ENCODE results near the gene MAN1A1.
"Not testable (repeated sequence)": the region's sequence is repeated elsewhere in the genome, so short reads cannot be mapped to it uniquely, and the experiment has no call there.

The MAN1A1 gene

DNA sequence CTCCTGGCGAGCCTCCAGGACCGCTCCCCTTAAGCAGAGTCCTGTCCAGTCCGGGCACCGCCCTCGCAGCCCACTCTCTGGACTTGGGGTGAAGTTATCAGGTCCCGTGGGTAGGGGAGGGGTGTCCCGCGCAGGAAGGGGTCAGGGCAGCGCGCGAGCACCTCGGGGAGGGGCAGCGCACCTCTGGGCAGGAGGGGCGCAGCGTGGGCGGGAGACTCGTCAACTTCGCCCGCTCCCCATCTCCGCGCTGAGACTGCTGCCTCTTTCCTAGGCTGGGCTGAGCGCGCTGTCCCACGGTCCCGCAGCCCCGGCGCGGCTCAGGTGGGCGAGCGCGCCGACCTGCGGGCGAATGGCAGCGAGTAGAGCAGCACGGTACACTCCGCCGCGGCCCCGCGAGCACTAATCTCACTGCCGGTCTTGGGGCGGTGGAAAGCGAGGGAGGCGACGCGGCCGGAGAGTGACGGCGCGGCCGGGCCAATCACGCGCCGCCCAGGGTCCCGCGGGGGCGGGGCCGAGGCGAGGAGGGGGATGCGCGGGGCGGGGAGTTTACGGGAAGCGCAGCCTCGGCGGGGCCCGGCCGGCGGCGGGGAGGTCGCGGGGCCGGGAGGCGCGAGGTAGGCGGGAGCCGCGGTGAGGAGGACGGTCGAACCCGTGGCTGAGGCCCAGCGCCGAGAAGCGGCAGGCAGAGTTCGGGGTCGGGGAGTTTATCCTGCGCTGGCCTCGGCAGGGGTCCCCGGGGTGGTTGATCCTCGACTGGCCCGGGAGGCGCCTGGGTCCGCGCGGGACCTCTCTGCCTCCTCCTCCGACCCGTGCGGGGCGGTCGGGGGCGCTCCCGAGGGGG is at the start of gene MAN1A1:
Gene MAN1A1, minus strand, starts transcription at position 401 of the 841 bp plus-strand sequence. CDS start 696 bp downstream, outside the sequence.
- peak; percentile 21 for DNase-seq

GRCh38 chr6:119395192-119395591 is 45.6 kb upstream of the MAN1A1 start:
- no peak for DNase-seq

DNA sequence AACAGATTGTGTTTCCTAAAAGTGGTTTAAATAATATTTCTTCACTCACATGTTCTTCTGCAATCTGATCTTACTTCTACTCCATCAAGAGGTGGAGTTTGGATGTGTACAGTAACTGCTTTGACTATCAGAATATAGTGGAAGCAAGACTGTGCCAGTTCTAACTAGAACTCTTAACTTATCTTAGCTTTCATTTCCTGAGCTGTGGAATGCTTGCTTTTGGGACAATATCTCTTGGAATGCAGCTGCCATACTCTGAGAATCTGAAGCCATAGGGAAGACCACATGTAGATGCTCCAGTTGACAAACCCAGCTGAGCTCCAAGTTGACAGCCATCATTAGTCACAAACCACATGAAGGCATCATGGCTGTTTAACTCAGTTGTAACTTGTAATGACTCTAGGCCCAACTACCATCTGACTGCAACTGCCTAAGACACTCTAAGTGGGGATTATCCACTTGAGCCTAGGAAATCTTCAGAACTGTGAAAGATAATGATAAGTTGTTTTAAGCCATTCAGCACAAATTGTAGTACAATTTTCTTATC is 40.8 kb upstream of the MAN1A1 start:
- peak; percentile 91 for DNase-seq

- no peak for DNase-seq
Observed at GRCh38 chr6:119385994-119386393, 36.4 kb upstream of the MAN1A1 start.

DNA sequence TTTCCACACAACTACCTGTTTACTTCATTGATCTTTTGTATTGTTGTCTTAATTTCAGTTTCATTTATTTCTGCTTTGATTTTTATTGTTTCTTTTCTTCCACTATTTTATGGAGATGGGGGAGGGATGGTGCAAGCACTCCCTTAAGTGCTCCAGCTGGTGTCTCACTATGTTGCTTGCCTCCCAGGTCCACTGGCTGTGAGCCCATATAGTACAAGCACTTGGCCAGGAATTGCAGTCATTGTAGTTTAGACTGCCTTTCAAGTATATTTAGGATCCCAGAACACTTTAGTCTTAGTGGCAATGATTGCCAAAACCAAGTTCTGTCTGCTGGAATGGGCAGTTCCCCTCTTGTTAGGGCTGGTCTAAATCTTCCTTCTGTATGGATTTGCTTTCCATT is 34.9 kb upstream of the MAN1A1 start:
- no peak for DNase-seq

- no peak for DNase-seq
Observed at GRCh38 chr6:119379809-119380208, 30.2 kb upstream of the MAN1A1 start.

DNA sequence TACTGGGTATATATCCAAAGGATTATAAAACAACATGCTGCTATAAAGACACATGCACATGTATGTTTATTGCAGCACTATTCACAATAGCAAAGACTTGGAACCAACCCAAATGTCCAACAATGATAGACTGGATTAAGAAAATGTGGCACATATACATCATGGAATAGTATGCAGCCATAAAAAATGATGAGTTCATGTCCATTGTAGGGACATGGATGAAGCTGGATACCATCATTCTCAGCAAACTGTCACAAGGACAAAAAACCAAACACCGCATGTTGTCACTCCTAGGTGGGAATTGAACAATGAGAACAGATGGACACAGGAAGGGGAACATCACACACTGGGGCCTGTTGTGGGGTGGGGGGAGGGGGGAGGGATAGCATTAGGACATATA is 27.5 kb upstream of the MAN1A1 start:
- DNase-seq, result not testable (repeated sequence)

DNA sequence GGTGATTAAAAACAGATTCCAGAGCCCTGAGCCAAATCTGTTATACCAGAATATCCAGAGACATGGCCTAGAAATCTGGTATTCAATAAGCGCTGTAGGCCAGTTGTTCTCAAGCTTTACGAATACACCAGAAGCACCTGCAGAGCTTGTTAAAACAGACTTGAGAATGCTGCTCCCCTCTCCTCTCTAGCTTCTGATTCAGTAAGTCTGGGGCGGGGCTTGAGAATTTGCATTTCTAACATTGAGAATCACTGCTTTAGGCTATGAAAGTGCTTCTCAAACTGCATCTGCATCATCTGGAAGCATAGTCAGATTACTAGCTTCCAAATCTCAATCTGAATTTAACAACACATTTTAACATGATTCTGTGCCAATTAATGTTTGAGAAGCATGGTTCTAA is 20.5 kb upstream of the MAN1A1 start:
- no peak for DNase-seq

DNA sequence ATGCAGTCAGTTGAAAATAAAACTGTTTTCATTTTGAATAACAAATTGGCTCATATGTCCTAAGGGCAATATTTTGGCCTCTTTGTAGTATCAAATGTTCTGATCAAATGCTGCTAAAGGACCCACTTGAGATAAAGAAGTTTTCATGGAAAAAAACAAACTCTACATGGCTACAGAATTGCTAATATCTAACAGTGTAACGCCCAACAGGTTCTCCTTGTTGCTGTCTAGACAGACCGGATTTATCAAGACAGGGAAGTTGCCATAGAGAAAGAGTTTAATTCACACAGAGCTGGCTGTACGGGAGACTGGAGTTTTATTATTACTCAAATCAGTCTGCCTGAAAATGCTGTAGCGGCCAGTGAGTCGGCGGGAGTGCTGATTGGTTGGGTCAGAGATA is 19.4 kb upstream of the MAN1A1 start:
- no peak for DNase-seq

DNA sequence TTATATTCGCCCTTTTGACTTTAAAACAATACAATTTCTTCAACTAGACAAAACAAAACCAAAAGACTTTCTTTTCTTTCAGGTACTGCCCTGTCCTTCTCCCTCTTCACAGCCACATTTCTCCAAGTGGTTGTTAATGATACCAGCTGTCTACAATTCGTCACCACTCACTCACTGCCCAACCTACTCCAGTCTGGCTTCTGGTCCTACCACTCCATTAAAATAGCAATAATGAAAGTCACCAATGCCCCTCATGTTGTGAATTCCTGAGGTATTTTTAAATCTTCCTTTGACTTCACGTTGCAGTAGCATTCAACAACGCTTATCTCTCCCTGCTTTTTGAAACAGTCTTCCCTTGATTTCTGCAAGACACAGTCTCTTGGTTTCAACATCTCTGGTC is 11.6 kb upstream of the MAN1A1 start:
- no peak for DNase-seq

DNA sequence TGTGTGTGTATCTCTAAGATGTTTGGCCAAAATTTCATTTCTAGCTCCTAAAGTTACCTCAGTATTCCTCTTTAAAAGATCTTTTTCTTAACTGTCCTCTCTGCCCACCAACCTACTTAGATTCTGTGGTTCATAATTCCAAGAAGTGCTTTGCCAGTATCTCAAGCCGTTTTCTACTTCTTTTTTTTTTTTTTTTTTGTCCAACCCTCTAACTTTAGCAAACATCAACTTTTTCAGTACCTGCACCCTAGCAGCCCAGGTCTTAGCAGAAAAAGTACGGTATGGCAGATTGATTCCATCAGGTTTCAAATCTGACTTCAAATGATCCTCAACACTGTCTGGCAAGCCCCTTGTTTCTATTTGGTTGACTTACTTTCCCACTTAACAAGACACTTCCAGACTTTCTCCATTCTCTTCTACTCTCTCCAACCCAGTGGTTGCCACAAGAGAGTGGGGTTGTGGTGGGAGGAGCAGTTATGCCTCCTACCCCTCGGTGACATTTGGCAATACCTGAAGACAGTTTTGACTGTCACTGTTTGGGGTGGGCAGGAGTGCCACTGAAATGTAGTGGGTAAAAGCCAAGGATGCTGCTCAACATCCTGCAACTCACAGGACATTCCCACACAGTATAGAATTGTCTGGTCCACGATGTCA is 10.8 kb upstream of the MAN1A1 start:
- no peak for DNase-seq

GRCh38 chr6:119355890-119356289 is 6.3 kb upstream of the MAN1A1 start:
- no peak for DNase-seq

DNA sequence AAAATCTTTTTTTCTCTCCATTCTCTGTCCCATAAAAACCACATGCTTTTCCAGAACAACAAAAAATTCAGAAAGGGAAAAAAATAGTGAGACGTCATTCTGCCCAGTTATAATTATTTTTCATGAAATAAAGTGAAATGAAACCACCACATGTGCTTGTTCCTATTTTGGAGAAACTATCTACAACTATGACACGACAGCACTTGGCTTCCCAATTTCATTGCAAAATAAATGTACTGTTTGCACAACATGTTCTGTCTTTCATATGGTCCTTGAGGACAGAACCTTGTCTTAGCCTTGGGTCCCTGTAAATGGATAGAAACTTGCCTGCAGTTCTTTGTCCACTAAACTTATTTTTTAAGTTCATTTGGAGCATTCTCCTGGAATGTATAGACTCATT is 5.6 kb upstream of the MAN1A1 start:
- DNase-seq, result no peak

DNA sequence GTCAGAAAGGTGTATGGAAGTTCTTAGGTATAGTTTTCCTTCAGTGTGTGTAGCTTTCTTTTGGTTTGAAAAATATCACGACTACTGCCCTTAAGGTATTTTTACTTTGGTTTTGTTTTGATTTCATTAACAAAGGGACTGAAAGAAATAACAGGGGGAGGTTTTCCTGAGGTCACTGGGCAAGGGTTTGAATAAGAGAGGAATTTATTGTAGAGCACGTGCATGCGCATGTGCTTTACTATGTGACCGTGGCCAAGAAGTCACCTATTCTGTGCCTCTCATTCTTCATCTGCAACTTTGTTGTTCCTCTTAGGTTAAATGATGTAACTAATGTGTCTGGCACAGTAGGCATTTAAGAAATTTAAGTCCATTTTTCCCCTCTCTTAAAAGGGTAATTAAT is 4.1 kb upstream of the MAN1A1 start:
- DNase-seq, result no peak

DNA sequence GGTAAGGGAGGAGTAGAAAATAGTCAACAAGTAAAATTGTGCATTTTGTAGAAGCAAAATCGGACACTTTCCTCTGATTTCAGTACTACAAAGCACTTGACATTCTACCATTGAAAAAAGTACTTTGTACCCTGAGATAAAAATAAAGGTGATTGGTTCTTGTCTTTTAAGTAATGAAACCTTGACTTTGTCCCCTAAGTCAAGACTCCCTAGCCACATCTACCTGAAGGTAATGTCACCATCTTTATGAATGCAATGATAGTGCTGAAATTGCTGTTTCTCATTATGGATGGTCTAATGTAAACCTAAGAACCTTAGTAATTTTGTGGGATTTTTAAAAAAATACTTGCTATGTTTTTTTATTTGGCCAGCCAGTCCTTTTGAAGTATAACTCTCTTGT is 2.4 kb upstream of the MAN1A1 start:
- no peak for DNase-seq

- DNase-seq, result peak; percentile 16
Observed at GRCh38 chr6:119350952-119351372, 1.4 kb upstream of the MAN1A1 start.

DNA sequence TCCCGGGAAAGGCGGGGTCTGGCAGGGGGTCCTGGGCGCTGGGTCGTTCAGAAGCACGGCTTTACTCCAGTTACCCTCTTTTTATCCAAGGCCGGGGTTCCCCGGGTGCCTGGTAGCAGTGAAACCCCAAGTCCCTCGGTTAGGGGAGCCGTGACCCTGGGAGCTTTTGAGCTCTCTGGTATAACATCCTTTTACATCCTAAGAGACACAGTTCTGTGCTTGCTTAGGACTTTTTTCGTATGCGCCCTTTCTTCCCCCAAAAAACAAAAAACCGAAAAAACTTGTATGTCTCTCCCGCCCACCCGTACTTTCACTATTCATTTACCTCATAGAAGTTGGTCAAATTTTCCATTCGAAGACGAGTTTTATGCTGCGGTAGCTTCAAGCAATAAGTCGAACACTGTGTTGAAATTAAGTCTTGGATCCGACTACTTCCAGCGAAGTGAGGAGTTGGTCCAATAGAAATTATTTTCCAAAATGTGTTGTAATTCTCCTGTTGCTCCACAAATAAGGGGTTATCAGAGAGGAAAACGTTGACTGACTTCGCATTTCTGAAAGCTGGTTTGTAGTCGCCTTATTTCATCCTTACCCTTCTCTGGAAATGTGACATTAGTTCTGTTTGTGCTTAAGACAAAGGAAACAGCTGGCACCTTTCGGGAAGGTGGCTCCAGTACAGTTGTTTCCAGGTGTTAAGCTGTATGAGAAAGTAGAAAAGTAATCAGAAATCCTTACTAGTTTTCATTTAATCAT is 816 bp upstream of the MAN1A1 start:
- no peak for DNase-seq

GRCh38 chr6:119348748-119349360 is 707 bp downstream of the MAN1A1 start:
- DNase-seq, result no peak

DNA sequence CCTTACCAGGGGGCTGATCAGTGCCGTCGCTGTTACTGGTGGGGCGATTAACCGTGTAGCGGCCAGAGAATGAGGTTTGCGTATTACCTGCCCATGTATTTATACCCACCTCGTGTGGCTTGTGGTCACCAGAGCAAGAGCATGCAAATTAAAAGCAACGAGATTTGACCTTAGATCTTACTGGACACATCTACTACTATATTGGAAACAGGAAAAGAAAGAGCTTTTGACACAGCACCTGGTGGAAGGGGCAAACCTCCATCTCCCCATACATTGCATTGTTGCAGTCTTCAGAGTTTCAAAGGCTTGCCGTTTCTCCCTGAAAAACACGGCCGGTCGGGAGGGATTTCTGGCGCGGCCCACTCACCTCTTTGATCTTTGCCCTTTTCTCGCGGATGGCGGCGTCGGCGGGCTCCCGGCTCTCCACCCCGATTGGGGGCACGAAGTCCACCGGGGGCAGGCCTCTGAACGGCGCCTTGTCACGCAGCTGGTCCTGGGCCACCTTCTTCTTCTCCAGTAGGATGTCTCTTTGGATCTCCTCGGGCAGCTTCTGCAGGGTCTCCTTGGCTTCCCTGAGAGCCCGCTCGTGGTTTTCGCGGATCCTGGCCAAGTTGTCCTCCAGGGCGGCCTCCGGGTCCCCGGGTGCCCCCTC is 1.3 kb downstream of the MAN1A1 start:
- DNase-seq, result no peak

DNA sequence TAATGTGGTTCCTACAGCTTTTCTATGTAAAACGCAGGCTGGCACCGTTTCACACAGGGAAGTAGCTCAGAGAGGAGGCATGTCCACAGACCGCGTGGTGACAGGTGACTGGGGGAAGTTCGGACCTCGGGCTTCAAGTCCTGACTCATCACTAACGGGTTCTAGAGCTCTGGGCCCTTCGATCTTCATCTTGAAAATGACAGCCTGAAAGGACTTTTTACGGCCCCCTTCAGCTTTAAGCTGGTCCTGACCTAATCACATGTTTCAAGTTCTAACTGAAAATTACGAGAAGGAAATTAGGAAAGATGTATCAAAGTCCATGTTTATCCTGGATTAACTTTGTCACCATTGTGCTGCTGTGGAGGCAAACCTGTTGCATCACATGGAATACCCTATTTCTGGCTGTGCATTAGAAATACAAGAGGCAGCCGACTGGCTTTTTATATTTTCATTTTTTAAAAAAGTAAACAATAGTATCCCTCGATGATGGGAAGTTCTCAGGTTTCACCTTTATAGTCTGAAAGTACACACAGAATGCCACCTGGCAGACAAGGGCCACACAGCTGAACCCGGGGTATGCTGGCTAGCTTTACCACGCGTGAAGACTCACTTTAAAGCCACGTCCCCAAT is 2.0 kb downstream of the MAN1A1 start:
- no peak for DNase-seq

- DNase-seq, result no peak
Observed at GRCh38 chr6:119346936-119347335, 2.6 kb downstream of the MAN1A1 start.

DNA sequence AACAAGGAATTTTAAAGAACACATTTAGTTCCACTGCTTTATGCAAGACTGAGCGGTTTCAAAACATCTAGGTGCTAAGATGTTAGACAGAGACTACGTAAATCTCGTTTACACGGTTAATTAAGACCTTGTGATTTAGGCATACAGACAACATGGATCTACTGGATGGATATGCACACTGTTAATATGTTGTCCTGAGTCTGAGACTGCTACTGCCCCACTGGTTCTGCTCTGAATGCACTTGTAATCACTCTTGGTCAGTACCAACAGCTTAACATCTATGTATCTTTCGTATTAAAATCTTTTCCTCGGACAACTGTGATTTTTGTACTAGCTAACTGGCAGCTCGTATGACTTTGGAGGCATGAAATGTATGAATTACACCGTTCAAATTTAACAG is 3.1 kb downstream of the MAN1A1 start:
- no peak for DNase-seq

All from NCI-H524 treated with DMSO at 0.1 percent for 48 hours (cell line).